ENCODE data around the gene HES6. TPM values are rescaled to one million over a fixed set of nuclear protein-coding genes. Genes with fewer than 3 reads are reported as not detected.
"Not testable (repeated sequence)": the region's sequence is repeated elsewhere in the genome, so short reads cannot be mapped to it uniquely, and the experiment has no call there.

HES6 gene
- 4.0 TPM for polyA plus RNA-seq (2013, experiment 1 of 2; ENCODE audit: insufficient read length)
- polyA plus RNA-seq (2013, experiment 2 of 2; ENCODE audit: insufficient read length), result 2.3 TPM

DNA sequence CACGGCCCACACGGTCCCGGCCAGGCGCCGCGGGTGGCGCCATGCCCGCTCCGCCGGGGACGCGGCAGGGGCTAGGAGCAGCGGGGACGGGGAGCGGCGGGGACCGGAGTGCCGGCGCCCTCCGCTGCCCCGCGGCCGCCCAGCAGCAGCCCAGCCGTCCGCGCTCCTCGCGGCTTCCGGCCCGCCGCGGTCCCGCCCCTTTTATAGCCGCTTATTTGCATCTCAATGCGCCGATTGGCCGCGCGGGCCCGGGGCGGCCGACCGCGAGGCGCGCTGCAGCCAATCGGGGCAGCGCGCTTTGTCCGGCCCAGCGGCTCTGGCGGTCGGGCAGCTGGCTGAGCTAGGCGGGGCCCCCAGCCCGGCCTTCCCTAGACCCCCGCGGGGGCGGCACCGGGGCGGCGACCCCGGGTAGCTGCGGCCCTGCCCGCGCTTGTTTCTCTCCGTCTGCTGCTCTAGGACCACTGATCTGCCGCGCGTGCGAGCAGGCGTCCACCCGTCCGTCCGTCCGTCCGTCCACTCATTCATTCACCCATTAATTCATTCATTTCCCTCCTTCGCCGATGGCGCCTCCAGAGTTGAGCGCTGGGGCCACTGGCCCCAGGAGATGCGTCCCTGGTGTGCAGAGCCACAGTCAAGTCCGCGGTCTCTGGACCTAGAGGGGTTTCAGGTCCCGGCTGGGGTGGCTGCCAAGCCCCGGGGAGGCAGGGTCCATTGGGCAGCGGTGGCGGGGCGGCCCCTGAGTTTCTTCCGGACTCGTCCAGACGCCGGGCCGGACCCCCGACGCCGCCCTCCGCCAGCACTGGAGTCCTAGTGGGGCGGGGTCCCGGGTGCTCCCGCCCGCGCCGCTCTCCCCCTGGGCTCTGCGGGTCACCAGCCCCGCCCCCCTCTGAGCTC lies at the start of gene HES6:
TSS of gene HES6 (minus strand) at position 176 of the 894 bp plus-strand sequence. CDS start at position 43, 133 bp downstream.
- peak; percentile 90 for DNase-seq

GRCh38 chr2:238289574-238289973 lies 49.7 kb upstream of the HES6 start:
- DNase-seq, result no peak

DNA sequence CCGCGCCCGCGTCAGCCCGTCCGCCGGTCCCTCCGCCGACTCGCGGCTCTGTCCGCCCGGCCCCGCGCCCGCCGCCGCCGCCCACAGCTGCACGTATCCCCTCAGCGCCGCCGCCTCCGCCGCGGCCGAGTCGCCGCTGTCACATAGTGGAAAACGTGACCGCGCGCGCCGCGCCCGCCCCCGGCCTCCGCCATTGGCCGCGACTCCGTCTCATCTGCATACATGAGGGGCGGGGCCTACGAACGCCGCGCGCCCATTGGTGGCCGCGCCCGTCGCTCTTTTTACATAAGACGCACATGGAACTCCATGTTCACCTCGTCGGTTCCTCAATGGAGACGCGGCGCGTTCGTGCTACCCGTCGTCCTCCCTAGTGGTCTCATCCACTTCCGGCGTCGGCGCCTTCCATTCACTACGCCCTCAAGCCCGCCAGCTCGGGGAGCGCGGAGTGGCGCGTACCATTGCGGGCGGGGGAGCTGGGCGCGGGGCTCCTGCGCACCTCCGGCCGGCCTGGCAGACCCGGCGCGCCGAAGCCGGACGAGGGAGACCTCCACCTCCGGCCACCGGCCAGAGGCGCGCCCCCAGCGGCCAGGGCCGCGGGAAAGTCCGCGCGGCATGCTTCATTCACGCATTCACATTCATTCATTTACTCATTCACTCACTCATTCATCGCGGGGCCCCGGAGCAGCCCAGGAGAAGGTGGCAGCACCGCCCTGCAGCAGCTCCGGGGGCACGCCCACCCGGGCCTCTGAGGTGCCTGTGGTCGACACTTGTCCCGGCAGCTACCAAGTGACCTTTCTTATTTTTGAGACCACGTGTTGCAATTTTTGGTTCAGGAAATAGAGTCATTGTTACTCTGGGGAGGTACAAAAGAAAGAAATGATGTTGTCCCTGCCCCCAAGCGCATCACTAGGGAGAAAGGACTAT lies 49.1 kb upstream of the HES6 start:
- DNase-seq, result peak; percentile 99

DNA sequence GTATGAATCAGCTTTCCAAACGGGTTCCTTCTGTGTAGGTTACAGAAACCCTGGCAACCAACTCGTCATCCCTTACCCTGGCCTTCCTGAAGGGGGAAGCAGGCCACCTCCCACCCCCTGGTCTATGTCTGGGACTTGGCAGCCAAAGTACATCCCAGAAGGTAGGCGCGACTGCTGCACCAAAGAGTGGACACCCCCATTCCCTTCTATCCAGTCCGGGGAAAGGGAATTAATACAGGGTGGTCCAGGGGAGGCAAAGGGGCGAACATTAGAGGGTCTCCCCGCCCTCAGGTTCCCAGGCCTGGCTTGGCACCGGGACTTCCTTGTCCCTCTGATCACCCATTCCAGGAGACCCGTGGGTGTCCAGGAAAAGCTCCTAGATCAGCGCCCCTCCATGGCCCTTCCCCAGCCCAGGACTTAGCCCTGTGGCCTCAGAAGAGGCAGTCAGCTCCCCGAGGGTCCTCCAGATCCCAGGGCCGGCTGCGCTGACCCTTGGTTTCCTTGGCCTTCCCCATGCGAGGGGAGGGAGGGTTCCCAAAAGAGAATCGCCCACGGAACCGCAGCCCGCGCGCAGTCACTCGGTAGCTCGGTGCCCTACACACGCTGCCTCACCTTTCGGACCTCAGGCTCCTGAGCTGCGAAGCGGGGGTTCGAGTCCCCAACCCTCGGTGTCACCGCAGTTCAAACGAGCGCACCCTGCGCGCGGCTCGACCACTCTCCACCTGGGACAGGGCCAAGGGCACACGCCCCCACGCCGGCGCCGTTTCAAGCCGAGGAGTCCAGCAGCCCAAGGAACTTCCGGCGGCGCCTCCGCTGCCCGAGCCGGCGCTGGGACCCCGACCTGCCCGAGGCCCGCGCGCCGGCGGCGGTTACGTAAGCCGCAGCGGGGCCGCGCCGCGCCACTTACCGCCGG lies 48.2 kb upstream of the HES6 start, which contains the start of gene PER2:
TSS of gene PER2 (minus strand) at position 874 of the 913 bp plus-strand sequence. CDS start 10,674 bp downstream, outside the sequence.
- peak; percentile 77 for DNase-seq

DNA sequence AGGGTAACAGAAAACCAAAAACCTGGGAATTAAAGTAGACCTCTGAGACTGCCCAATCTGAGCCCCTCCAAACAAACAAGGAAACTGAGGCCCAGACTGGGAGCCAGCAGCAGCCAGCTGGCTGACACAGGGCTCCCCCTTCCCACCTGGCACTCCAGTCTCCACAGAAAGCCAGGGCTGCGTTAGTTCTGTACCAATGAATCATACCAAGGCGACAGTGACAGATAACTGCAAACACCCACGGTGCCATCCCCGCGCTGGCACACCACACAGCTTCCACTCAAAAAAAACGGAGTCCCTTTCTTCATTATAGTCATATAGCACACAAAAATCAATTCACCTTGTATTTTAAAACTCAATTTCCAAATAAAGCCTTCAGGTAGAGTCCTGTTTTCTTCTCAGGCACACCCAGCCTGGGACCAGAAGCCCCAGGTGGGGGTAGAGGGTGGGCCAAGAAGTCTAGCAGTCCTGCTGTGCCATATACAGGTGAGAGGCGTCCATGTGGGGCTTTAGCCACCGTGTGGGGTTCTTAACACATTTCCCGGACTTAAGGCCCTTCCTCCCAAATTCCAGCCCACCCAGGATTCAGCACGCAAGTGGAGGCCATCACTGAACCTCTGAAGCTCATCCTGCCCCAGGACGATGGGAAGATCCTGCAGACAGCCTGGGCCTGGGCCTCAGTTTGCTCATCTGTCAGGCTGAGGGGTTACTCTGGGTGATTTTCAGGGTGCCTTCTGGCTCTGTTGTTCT lies 47.3 kb upstream of the HES6 start:
- DNase-seq, result no peak

GRCh38 chr2:238286551-238286950 lies 46.7 kb upstream of the HES6 start:
- peak; percentile 36 for DNase-seq

GRCh38 chr2:238286095-238286494 lies 46.3 kb upstream of the HES6 start:
- DNase-seq, result no peak

GRCh38 chr2:238285653-238286082 lies 45.8 kb upstream of the HES6 start:
- peak; percentile 84 for DNase-seq

DNA sequence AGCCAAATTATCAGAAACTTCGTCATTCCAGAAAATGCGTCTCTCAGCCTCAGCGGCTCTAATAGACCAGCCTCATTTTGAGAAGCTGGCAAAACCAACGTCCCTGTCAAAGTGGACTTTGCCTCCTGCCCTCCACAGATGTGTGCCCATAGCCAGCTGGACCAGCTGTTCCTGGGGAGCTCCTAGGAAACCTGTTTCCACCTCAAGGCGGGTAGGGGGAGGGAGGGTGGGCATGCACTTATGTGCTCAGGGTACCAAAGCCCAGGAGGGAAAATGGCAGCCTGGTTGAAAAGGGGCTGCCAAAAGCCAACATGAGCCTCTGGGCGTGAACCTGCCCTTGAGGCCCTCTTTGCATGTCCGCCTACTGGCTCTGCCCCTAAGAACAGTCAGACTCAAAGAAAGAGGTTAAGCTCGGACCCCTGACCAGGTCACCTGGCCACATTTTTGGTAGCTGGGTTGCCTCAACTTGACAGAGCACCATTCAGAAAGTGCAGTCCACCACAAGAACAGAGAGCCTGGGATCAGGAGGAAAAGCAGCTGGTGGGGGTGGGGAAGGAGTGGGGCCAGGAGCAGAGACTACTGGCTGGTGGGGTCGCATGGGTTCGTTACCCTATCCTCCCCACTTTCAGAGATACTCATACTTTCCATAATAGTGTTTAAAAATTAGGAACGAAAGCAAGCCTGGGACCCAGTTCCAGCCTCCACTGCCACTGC lies 45.1 kb upstream of the HES6 start:
- no peak for DNase-seq

GRCh38 chr2:238282861-238283738 lies 43.3 kb upstream of the HES6 start:
- no peak for DNase-seq

DNA sequence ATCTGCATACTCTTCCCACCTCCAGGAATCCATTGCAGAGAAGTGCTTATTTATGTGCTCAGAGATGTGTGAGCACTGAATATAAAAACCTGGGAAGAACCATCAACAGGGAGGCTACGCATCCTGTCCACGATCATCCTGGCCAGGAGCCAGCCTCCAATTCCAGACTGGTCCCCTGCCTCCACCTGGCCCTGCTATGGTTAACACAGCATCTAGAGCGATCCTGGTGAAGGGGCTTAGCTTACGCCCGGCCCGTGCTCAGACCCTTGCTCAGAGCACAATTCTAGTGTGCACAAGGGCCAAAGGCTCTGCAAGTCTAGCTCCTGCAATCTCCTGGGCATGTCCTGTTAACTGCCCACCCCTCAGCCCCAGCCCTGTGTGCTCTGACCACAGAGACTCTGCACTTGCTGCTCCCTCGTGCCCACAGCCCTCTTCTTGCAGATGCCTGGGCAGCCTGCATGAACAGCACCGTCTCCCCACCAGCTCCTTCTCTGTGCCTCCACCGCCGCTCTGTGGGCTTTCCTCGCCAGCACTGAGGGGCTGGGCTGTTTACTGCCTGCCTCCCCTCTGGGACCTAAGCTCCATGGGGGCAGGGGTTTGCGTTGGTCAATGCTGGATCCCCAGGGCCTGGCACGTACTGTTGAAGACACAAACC lies 42.1 kb upstream of the HES6 start:
- no peak for DNase-seq

DNA sequence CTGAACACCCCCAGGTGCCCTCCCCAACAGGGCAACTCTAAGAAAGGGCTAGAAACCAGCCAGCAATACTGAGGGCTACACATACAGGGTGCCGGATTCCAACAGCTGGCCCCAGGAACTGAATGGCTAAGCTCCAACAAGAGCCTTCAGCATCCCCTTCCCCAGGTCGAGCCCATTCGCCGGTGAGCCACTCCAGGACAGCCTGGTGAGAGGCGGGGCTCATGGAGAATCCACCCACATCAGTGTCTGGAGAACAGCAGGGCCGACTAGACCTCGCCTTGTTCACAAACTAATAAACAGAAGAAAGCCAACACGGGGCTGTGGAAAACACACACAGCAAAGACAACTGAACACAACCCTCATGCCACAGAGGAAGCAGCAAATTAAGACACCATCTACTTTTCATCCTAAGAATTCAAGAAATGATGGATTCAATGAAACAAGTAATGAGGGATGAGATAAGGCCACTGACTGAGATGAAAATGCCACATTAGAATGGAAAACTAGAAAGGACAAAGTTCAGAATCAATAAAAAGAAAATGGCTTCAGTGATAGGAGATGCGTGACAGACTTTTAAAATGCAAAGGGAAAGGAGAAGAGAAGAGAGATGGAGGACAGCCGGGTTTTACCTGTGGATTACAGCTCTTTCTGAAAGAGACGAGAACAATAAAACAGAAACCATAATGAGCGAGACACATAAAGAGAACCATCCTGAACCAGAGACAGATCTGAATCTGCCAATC lies 40.4 kb upstream of the HES6 start:
- no peak for DNase-seq

- DNase-seq, result no peak
Observed at GRCh38 chr2:238279324-238279682, 39.5 kb upstream of the HES6 start.

GRCh38 chr2:238278626-238279323 lies 38.9 kb upstream of the HES6 start:
- no peak for DNase-seq

GRCh38 chr2:238277695-238278094 lies 37.9 kb upstream of the HES6 start:
- DNase-seq, result no peak

GRCh38 chr2:238274152-238274865 lies 34.5 kb upstream of the HES6 start:
- DNase-seq, result no peak

- not testable (repeated sequence) for DNase-seq
Observed at GRCh38 chr2:238273433-238273832, 33.6 kb upstream of the HES6 start.

Measured in fibroblast of skin of back (primary cell).